ENCODE measurements around the gene DIRAS1.
"Not testable (repeated sequence)": the region's sequence is repeated elsewhere in the genome, so short reads cannot be mapped to it uniquely, and the experiment has no call there.

DIRAS1 gene

GRCh38 chr19:2726160-2726855, 5.1 kb upstream of the DIRAS1 start:
- DNase-seq = no peak

GRCh38 chr19:2724148-2724557, 3.0 kb upstream of the DIRAS1 start:
- DNase-seq = no peak

- no peak for DNase-seq
Observed at GRCh38 chr19:2723747-2724146, 2.6 kb upstream of the DIRAS1 start.

- no peak for DNase-seq
Observed at GRCh38 chr19:2723345-2723715, 2.2 kb upstream of the DIRAS1 start.

GRCh38 chr19:2722541-2723344, 1.6 kb upstream of the DIRAS1 start:
- DNase-seq = no peak

GRCh38 chr19:2721570-2722540, 683 bp upstream of the DIRAS1 start:
- no peak for DNase-seq

- DNase-seq = no peak
Observed at GRCh38 chr19:2719920-2720776, 1.0 kb downstream of the DIRAS1 start.

- no peak for DNase-seq
Observed at GRCh38 chr19:2719232-2719735, 1.9 kb downstream of the DIRAS1 start.

- DNase-seq = no peak
Observed at GRCh38 chr19:2717638-2718541, 3.3 kb downstream of the DIRAS1 start.

GRCh38 chr19:2716722-2717637, 4.2 kb downstream of the DIRAS1 start:
- DNase-seq = no peak

- no peak for DNase-seq
Observed at GRCh38 chr19:2716275-2716650, 4.9 kb downstream of the DIRAS1 start.

- DNase-seq = no peak
Observed at GRCh38 chr19:2715470-2716274, 5.5 kb downstream of the DIRAS1 start.

GRCh38 chr19:2714531-2715269, 6.5 kb downstream of the DIRAS1 start:
- no peak for DNase-seq

GRCh38 chr19:2714102-2714501, 7.1 kb downstream of the DIRAS1 start:
- DNase-seq = not testable (repeated sequence)

GRCh38 chr19:2713170-2713569, 8.0 kb downstream of the DIRAS1 start:
- DNase-seq = not testable (repeated sequence)

- no peak for DNase-seq
Observed at GRCh38 chr19:2711875-2712205, 9.3 kb downstream of the DIRAS1 start.

- DNase-seq = no peak
Observed at GRCh38 chr19:2711172-2711874, 9.8 kb downstream of the DIRAS1 start.

- no peak for DNase-seq
Observed at GRCh38 chr19:2706251-2706650, 14.9 kb downstream of the DIRAS1 start.

Measured in NCI-H2171 (cell line).